ENCODE results near the gene SHROOM4.

SHROOM4 gene

GRCh38 chrX:50813843-50814661, at the start of gene SHROOM4:
Gene SHROOM4 (minus strand): TSS chrX:50814194. CDS start chrX:50814018, 176 bp downstream.
- no peak for TF ChIP-seq CTCF (conservative IDR thresholded peaks at IDR 0.05)
- H3K27ac ChIP-seq = no peak within 1 kb of the TSS

GRCh38 chrX:50863471-50863870, 49.5 kb upstream of the SHROOM4 start:
- no peak for TF ChIP-seq CTCF (conservative IDR thresholded peaks at IDR 0.05)
- H3K27ac ChIP-seq = no peak overlapping the region

GRCh38 chrX:50860518-50860917, 46.5 kb upstream of the SHROOM4 start:
- no peak for TF ChIP-seq CTCF (conservative IDR thresholded peaks at IDR 0.05)

GRCh38 chrX:50858548-50858947, 44.6 kb upstream of the SHROOM4 start:
- no peak for TF ChIP-seq CTCF (conservative IDR thresholded peaks at IDR 0.05)

More at GRCh38 chrX:50860518-50860917, 46.5 kb upstream of the SHROOM4 start:
- no peak overlapping the region for H3K27ac ChIP-seq

GRCh38 chrX:50853399-50853798, 39.4 kb upstream of the SHROOM4 start:
- H3K27ac ChIP-seq = no peak overlapping the region
- no peak for TF ChIP-seq CTCF (conservative IDR thresholded peaks at IDR 0.05)

More at GRCh38 chrX:50858548-50858947, 44.6 kb upstream of the SHROOM4 start:
- H3K27ac ChIP-seq = no peak overlapping the region

- no peak overlapping the region for H3K27ac ChIP-seq
- no peak for TF ChIP-seq CTCF (conservative IDR thresholded peaks at IDR 0.05)
These were observed 38.5 kb upstream of the SHROOM4 start for GRCh38 chrX:50852524-50852923.

GRCh38 chrX:50842221-50842620, 28.2 kb upstream of the SHROOM4 start:
- no peak for TF ChIP-seq CTCF (conservative IDR thresholded peaks at IDR 0.05)
- H3K27ac ChIP-seq = no peak overlapping the region

All from VCaP (cell line).